Left ventricle myocardium inferior (tissue), 1 donor: ENCODE data around the gene CLSTN3. TPM values are rescaled to one million over a fixed set of nuclear protein-coding genes. Genes with fewer than 3 reads are reported as not detected.

Experiments
- DNase-seq: peaks from one replicate; pipeline ENCODE4 v3.0.0-alpha.2; 2020
- H3K27ac ChIP-seq: fragments of 200-600 bp; replicated peaks from 2 replicates; pipeline ENCODE4 v1.8.0; 2021
- H3K27me3 ChIP-seq: fragments of 200-600 bp; 2 replicates; pipeline ENCODE4 v1.8.0; 2021; ENCODE audit warnings: low read depth
- H3K36me3 ChIP-seq: fragments of 200-600 bp; 2 replicates; pipeline ENCODE4 v1.8.0; 2021
- H3K4me1 ChIP-seq: fragments of 200-600 bp; 2 replicates; pipeline ENCODE4 v1.8.0; 2021
- H3K4me3 ChIP-seq: fragments of 200-600 bp; 2 replicates; pipeline ENCODE4 v1.8.0; 2021; ENCODE audit warnings: mild to moderate bottlenecking, moderate library complexity
- H3K9me3 ChIP-seq: fragments of 200-600 bp; replicated peaks from 2 replicates; pipeline ENCODE4 v1.8.0; 2021
- CTCF ChIP-seq: fragments of 200-600 bp; IDR thresholded peaks from 2 replicates; pipeline ENCODE4 v1.8.0; 2021; ENCODE audit warnings: antibody characterized with exemption, mild to moderate bottlenecking, borderline replicate concordance
- intact Hi-C: fragments of 100-400 bp; cut with micrococcal nuclease; formaldehyde crosslinking; loops from one replicate; pipeline ENCODE4 v1.11.0; 2022
- total RNA-seq: library from RNA; stranded (reverse); fragmentation: NEBNext Ultra II Directional; extraction: Animal tissue kit (Norgen Biotek cat#: 25700); gene quantifications from one replicate; pipeline ENCODE4 v1.2.1, GENCODE V29; 2021
- donor health status: DM: no; HTN: yes; CAD: no; lungs with severe emphysema.

The CLSTN3 gene
- total RNA-seq, 1 donor from 2014 or later = 4.6 TPM

- Histone ChIP-seq H3K9me3 (no peaks in the 10 kb centered on the region), H3K4me3 (no peak overlapping the region), H3K27ac (no peak overlapping the region), H3K36me3 (no peaks in the 10 kb centered on the region), H3K4me1 (peaks cover 7% of the 10 kb centered on the region), H3K27me3 (peaks cover 12% of the 10 kb centered on the region)
- DNase-seq = no peak
- no peak for TF ChIP-seq CTCF
- intact Hi-C loops = no loop called here
These were observed 28.8 kb downstream of the CLSTN3 start for GRCh38 chr12:7158781-7159609.

GRCh38 chr12:7160183-7160582 lies 30.0 kb downstream of the CLSTN3 start:
- H3K4me1 ChIP-seq = peaks cover 7% of the 10 kb centered on the region
- no peak overlapping the region for H3K27ac ChIP-seq
- TF ChIP-seq CTCF = no peak
- intact Hi-C loops = no loop called here
- no peaks in the 10 kb centered on the region for H3K9me3 ChIP-seq
- H3K4me3 ChIP-seq = no peak overlapping the region
- H3K27me3 ChIP-seq = peaks cover 18% of the 10 kb centered on the region
- no peaks in the 10 kb centered on the region for H3K36me3 ChIP-seq
- DNase-seq = no peak

- Histone ChIP-seq H3K27me3 (peaks cover 29% of the 10 kb centered on the region), H3K36me3 (no peaks in the 10 kb centered on the region), H3K27ac (no peak overlapping the region), H3K4me3 (no peak overlapping the region), H3K4me1 (peaks cover 7% of the 10 kb centered on the region), H3K9me3 (no peaks in the 10 kb centered on the region)
- TF ChIP-seq CTCF = no peak
- intact Hi-C loops = no loop called here
- DNase-seq = no peak
These were observed 31.2 kb downstream of the CLSTN3 start for GRCh38 chr12:7161327-7161726.

- Histone ChIP-seq H3K9me3 (no peaks in the 10 kb centered on the region), H3K36me3 (no peaks in the 10 kb centered on the region), H3K27ac (no peak overlapping the region), H3K4me3 (no peak overlapping the region), H3K27me3 (peaks cover 29% of the 10 kb centered on the region), H3K4me1 (peaks cover 7% of the 10 kb centered on the region)
- TF ChIP-seq CTCF = no peak
- intact Hi-C loops = no loop called here
- DNase-seq = no peak
These were observed 31.6 kb downstream of the CLSTN3 start for GRCh38 chr12:7161811-7162210.

- H3K4me3 ChIP-seq = peak overlapping the region; percentile 42
- no peak for DNase-seq
These were observed 32.5 kb downstream of the CLSTN3 start for GRCh38 chr12:7162691-7163114.

More at GRCh38 chr12:7162691-7163114, 32.5 kb downstream of the CLSTN3 start:
- intact Hi-C loops = no loop called here
- peak; percentile 60 for TF ChIP-seq CTCF
- Histone ChIP-seq H3K27me3 (peaks cover 29% of the 10 kb centered on the region), H3K36me3 (no peaks in the 10 kb centered on the region), H3K27ac (no peak overlapping the region), H3K4me1 (peaks cover 7% of the 10 kb centered on the region), H3K9me3 (peaks cover 7% of the 10 kb centered on the region)
